AG08396 (cell line): ENCODE results near the gene ZNF792.
"Not testable (repeated sequence)": the region's sequence is repeated elsewhere in the genome, so short reads cannot be mapped to it uniquely, and the experiment has no call there.

Source experiments
- DNase-seq: peaks from one replicate; pipeline ENCODE4 v3.0.0; 2012; ENCODE audit warnings: low spot score, mixed read lengths

ZNF792 gene

GRCh38 chr19:34963573-34964406 is at the start of gene ZNF792:
TSS of gene ZNF792 (minus strand) at chr19:34964229. CDS start at chr19:34963662, 567 bp downstream.
- DNase-seq, result peak; percentile 87

GRCh38 chr19:35013041-35013819 is 49.2 kb upstream of the ZNF792 start:
- DNase-seq, result peak; percentile 88

- no peak for DNase-seq
Measured at GRCh38 chr19:35011737-35012682, 48.0 kb upstream of the ZNF792 start.

GRCh38 chr19:35011091-35011689 is 47.2 kb upstream of the ZNF792 start:
- no peak for DNase-seq

GRCh38 chr19:35009424-35010415 is 45.7 kb upstream of the ZNF792 start:
- no peak for DNase-seq

- no peak for DNase-seq
Measured at GRCh38 chr19:35008891-35009341, 44.9 kb upstream of the ZNF792 start.

GRCh38 chr19:35007427-35007826 is 43.4 kb upstream of the ZNF792 start:
- DNase-seq, result not testable (repeated sequence)

- no peak for DNase-seq
Measured at GRCh38 chr19:35006999-35007365, 43.0 kb upstream of the ZNF792 start.

GRCh38 chr19:35006342-35006998 is 42.4 kb upstream of the ZNF792 start:
- DNase-seq, result no peak

- not testable (repeated sequence) for DNase-seq
Measured at GRCh38 chr19:35006007-35006341, 41.9 kb upstream of the ZNF792 start.

GRCh38 chr19:35005256-35005977 is 41.4 kb upstream of the ZNF792 start:
- no peak for DNase-seq

- no peak for DNase-seq
Measured at GRCh38 chr19:35004517-35005255, 40.7 kb upstream of the ZNF792 start.

GRCh38 chr19:35002037-35002535 is 38.1 kb upstream of the ZNF792 start:
- peak; percentile 3 for DNase-seq

- peak; percentile 68 for DNase-seq
Measured at GRCh38 chr19:35000647-35001501, 36.8 kb upstream of the ZNF792 start.

GRCh38 chr19:35000338-35000646 is 36.3 kb upstream of the ZNF792 start:
- DNase-seq, result no peak

- peak; percentile 97 for DNase-seq
Measured at GRCh38 chr19:34999498-35000337, 35.7 kb upstream of the ZNF792 start, which contains the start of gene GRAMD1A. TSS of gene GRAMD1A (plus strand) at chr19:35000323. CDS start at chr19:35000479, 156 bp downstream.
